GM21526 (cell line): ENCODE data around the gene TMEM184A.

Source experiments
- ATAC-seq: cut with Tn5 transposase; IDR thresholded peaks from one replicate; pipeline ENCODE4 v1.9.1; 2021; ENCODE audit warnings: moderate library complexity; ENCODE audit not compliant: unreplicated experiment, low FRiP score

Gene TMEM184A

DNA sequence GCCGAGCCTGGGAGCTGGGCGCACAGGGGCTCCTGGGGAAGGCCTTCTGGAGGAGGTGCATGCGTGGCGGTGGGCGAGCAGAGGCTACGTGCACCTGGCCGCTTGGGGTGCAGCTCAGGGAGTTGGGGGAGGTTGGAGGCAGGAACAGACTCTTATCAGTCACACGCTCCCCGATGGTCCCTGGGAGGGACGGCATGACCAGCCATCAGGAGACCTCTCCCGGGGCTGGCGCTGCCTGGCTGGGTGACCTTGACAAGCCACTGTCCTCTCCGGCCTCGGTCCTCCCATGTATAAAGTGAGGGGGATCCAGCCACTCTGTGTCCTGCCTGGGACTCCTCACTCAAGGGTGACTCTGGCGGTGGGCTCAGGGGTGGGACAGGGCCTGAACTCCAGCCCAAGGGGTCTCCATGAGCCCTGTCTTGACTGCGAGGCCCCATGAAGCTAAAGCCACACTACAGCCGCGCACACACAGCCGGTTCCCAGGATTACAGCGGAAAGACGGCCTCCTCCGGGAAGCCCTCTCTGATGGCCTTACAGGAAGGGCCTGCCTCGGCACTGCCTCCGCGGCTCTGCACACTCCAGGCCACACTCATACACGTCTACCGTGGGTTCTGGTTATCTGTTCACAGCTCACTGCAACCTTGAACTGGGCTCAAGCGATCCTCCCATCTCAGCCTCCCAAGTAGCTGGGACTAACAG, 2.3 kb downstream of the TMEM184A start:
- ATAC-seq, result no peak

DNA sequence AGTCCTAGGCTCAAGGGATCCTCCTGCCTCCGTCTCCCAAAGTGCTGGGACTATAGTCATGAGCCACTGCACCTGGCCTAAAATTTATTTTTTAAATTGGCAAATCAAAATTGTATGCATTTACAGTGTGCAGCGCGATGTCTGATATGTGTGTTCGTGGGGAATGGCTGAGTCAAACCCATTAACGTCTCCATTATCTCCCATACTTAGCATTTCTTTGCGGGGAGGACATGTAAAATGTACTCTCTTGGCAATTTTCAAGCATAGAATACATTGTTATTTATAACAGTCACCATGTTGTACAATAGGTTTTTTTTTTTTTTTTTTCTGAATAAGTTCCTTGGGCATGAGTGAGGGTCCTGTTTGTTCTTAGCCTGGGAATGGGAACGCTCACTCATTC, 3.8 kb downstream of the TMEM184A start:
- ATAC-seq, result no peak

DNA sequence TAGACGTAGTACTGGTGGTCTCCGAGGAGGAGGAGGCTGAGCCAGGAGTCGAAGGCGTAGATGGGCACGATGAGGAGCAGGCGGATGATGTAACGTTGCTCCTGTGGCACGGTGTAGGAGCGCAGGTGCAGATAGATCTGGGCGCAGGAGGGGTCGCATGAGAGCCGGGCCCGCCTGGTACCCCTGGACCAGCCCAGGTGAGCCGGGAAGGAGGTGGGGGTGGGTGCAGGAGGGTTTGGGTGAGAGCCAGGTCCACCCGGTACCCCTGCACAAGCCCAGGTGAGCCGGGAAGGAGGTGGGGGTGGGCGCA, 5.2 kb downstream of the TMEM184A start:
- ATAC-seq, result no peak

DNA sequence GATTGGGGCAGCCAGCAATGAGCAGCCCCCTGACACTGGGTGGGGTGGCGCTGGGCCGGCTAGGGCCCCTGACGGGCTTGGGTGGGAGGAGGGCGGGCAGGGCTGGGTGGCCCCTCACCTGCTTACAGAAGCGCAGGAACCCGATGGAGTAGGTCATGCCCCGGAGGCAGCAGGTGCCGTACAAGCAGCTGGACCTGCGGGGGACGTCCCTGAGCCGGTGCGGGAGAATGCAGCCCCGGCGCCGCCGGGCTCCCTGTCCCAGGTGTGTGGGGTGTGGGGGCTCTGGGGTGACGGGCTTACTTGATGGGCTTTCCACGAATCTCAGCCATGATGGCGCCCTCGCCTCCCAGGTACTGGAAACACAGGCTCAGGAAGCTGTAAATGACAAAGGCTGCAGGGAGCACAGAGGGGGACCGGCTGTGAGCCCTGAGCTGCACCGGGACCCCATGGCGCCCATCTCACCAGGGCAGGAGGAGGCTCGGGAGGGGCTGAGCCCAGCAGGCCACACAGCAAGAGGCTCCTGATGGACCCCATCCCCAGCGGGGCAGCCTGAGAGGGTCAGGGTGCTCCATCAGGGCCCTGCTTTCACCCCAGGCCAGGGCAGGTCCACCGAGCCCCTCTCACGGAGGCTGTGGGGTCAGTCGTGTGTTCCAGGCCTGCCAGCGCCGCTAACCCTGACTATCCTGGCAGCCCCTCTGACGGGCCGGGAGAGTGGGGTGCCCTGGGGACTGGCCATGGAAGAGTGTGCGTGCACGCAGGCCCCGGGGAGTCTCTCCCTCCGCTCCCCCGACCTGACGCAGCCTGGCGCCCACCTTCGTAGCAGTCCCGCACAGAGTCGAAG, 5.8 kb downstream of the TMEM184A start:
- no peak for ATAC-seq

DNA sequence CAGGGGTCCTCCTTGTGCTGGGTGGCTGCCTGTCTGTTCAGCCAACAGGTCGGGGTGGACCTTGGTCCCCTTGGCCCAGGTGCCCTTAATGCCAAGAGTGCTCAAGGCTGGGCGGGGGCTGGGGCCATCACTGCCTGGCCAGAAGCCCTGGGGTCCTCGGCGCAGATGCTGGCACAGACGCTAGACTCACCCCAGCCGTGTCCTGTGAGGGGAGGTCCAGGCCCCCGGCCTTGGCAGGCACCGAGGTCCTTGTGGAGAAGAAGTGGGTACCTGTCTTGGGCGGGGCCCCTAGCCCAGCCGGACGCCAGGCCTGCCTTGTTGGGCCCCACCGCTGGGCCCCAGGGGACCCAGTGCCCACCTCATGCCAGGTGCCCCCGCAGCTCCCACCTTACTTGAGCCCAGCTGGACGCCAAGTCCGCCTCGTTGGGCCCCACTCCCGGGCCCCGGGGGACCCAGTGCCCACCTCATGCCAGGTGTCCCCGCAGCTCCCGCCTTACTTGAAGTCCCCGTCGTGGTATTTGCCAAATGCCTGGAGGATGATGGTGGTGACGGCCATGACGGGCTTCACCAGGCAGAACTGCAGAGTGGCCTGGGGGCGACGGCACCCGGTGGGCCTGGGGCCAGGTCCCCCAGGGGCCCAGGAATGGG, 6.5 kb downstream of the TMEM184A start:
- no peak for ATAC-seq

DNA sequence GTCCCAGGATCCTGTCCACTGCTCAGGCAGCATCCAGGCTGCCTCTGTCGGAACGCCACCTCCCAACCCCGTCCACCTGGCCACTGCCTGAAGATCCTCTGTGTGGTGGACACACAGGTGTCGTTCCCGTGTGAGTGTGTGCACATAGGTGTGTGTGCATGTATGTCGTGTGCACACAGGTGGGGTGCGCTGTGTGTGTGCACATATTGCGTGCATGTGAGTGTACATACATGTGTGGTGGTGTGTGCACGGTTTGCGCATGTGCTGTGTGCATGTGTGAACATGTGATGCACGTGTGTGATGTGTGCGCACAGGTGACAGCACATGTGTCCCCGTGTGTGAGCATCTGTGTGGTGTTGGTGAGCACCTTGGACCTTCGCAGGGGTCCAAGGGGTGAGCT, 7.1 kb downstream of the TMEM184A start:
- no peak for ATAC-seq

DNA sequence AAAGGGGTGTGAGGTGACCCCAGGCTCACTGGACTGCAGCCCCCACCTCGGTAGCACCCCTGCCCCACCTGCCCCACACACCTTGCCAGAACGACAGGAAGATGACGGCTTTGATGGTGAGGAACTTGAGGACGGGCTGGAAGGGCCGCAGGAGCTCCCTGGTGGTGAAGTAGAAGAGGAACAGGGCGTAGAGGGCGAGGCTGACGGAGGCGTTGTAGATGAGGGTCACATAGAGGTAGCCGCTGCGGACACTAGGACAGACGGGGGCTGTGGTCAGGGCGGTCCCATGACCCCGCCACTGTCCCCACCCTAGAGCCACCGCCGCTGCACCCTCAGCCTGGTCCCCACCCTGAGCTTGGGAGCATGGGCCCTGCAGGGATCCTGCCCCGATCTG, 7.6 kb downstream of the TMEM184A start:
- no peak for ATAC-seq

DNA sequence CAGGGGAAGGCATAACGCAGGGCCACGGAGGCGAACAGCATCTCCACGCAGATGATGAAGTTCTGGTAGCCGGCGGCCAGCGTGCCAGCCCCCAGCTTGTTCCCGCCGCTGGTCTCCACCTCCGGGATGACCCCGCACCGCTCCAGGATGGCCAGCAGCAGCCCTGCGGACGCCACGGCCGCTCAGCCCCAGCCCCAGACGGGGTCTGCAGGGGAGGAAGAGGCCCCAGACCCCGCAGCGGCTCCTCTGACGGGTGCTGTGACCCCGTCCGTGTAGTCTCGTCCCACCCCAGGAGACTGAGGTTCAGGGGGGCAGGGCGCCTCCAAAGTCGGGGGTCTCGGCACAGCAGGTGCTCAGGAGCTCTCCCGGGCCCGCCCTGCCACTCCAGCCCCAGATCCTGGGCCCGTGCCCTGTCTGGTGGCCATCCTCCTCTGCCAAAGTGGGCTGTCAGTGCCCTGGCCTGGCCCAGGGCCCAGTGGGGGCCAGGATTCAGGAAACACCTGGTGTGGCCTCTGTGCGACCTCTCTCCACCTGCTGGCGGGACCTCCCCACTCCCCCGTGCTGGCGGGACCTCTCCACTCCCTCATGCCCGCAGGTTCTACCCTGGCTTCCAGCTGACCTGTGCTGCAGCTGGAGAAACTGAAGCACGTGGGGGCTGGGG, 8.1 kb downstream of the TMEM184A start:
- ATAC-seq, result no peak

DNA sequence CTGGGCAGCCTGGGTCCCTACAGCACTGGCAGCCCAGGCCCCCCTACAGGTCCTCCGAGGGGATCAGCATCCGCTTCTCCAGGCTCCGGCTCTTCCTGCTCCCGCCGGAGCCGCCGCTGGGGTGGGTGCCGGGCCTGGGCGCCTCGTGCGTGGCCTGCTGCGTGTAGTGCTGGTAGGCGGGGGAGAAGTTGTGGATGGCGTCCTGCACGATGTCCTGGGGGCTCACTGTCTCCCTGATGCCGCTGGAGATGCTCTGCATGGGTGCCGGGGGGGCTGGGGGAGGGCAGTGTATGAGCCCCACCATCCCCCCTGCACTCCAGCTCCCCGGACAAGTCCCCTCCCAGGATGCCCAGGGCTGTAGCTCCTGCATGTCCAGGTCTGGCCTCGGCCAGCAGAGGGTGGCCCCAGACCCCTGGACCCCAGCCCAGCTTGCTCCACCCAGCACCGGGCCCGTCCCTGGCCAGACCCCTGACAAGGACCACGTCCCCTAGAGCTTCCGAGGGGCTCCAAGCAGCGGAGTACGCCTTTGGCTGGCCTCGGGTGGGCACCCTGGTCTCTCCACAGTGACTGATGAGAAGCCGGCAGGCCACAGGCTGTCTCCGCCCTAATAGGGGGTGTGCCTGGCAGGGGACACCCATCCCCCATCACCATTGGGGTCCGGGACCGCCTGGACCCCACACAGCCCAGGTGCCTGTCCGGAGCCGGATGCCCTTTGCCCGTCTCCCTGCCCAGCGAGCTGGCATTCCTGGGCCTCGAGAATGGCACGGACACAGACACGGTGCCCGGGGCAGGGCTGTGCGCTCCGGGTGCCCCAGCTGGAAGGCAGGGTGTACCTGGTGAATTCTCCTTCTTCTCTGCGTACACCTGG, 8.9 kb downstream of the TMEM184A start:
- no peak for ATAC-seq

DNA sequence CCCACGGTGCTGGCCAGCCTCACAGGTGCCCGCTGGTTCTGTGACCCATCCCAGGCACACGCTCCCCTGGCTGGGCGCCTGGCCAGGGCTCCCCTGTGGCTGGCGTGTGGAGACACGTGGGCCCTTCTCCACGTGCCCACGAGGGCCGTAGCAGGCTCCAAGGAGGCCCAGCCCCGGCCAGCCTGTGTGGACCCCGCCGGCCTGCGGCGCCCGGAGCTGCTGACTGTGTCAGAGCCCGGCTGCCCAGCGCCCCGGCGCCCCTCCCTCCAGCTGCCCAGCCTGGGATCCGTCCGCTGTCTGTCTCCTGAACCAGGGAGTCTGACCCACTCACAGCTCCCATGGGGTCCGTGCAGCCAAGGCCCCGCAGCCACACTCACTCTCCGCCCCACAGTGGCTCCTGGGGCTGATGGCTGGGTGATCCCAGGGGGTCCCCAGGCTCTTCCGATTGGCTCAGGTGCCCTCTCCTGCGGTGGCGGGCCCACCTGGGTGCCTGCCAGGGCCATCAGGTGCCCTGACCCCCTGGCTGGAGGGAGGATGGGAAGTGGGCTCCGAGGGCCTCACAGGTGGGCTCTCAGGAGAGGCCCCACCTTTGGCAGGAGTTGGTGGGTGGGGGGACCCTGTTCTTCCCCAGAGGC, 9.6 kb downstream of the TMEM184A start:
- no peak for ATAC-seq

DNA sequence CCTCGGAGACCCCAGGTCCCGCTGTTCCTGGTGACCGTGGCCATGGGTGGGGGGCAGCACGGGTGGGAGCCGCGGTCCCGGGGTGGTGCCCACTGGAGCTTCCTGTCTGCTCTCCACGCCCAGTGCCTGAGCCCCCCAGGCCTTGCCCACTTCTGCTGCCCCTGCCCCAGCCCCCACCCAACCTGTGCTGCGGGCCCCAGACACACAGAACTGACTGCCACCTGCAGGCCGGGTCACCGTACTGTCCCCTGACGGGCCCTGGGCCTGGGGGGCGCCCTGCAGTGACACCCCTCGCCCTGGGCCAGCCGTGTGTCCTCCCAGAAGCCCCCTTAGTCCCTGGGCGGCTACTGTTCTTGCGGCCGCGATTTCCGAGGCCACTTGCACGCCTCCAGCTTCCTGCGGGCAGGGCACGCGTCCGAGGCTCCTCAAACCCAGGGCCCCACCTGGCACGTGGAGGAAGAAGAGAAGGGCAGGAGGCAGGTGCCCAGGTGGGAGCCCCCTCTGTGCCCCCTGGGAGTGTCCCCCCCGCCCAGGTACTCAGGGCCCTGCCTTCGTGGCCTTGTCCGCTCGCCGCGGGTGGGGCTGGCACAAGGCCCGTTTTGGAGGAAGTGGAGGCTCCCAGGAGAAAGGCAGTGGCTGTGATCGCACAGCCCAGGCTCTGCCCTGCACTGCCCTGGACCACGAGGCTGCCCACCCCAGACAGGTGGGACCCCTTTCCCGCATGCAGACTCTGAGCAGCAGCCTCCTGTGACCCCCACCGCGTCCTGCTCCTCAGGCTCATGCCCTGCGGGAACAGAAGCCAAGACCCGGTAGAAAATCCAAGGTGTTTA, 10.4 kb downstream of the TMEM184A start:
- no peak for ATAC-seq

DNA sequence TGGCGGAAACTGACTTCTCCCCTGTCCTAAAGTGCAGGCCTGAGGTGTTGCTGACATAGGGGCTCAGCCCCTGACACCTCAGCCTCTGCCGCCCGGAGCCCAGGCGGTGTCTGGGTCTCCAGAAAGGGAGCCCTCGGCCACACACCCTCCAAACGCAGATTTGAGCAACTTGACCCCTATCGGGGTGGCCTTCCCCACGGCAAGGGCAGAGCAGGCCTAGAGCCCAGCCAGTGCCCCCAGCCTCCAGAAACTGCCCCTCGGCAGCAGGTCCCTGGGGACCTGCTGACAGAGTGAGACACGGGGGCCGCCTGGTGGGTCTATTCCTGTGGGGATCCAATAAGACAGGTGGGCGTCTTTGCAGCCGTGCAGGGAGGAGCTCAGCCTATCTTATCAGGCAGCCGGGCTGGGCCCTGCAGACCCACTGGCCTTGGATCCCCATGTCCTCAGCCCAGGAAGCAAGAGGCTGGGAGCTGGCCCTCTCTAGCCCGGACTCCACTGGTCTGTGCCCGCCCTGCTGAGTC, 11.0 kb downstream of the TMEM184A start:
- ATAC-seq, result no peak

DNA sequence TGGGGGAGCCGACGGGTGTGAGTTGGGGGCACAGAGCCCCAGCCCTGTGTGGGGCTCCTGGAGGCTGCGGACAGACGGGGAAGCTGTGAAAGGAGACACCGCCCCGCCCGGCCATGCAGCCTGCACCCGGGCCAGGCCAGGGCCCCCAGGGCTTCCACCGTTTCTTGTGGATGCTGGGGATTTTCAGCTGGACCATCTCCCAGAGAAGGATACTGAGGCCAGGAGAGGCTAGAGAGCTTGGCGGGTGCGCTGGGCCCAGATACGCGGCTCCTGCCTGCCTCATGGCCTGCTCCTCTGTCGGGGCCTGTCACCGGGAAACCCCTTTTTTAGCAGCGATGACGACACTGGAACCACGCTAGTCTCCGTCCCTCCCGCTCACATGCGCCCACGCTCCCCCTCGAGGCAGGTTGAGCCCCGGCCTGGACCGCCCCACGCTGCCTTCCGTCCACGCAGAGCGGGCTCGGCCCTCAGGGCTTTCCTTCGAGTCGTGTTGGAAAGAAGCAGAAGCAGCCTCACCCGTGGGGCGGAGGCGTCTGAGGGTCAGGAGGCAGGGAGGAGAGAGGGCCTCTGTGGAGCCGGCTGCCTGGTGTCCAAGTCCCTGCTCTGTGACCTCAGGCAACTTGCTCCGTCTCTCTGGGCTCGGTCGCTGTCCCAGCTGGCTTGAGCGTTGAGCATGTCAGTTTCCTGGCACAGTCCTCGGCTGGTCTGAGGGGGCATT, 11.7 kb downstream of the TMEM184A start:
- no peak for ATAC-seq

DNA sequence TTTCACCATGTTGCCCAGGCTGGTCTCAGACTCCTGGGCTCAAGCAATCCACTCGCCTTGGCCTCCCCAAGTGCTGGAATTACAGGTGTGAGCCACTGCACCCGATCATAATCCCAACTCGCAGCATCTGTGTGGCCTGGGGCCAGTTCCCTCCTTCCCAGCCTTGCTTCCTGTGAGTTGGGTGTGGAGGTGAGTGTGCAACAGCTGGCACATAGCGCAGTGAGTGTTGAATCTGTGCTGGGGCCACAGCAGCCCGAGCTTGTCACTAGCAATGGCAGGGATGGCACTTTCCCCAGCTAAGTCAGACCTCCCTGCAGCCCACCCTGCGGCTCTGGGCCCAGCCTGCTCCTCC, 12.2 kb downstream of the TMEM184A start:
- no peak for ATAC-seq

DNA sequence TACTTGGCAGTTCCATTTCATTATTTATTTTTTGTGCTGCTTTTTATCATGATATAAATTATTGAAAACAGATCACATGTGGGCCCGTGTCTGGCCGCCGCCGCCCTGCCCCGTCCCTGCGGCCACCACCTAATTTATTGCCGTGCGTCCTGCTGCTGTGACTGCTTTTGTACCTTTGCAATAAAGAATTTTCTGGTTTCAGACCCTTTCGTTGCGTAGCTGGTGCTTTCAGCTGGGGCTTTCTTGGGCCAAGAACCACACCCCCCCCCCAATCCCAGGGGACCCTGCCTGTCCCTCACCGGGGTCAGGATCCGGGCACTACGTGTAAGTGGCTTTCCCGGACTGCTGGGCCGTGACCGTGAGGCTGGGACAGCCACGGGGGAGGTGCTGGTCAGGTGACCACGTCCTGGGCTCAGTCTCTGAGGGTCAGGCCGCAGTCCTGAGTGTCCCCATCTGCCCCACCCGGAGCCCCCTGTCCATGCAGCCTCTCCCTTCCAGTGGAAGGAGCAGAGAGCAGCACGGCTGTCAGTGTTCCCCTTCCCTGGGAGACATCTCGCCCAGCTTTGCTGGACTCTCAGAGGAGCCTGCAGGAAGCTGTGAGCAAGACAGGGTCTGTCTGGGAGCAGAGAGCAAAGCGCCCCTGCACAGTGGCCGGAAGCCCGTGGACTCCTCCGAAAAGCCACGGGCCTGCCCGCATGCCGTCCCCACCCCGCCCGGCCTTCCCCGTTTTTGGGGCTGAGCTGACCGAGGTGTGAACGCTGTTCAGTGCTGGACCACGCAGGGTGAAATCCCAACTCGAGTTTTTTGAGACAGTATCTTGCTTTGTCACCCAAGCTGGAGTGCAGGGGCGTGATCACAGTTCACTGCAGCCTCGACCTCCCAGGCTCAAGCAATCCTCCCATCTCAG, 12.9 kb downstream of the TMEM184A start:
- ATAC-seq, result no peak

DNA sequence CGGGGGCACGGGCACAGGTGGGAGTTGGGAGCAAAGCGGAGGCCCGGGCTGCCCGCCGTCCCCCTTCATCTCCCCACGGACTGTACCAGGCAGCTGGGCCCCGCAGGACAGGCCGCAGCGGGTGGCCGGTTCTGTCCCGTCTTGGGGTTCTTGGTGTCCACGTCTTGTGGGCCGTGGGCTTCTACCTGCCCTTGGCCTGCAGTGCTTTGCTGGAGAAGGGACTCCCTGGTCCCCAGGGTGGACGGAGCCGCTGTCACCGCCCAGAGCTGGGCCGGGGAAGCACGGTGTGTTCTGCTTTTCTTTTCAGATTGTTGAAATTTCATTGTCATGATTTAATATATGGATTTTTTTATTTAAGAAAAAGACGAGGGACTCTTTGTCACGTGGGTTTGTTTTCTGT, 13.7 kb downstream of the TMEM184A start:
- no peak for ATAC-seq

DNA sequence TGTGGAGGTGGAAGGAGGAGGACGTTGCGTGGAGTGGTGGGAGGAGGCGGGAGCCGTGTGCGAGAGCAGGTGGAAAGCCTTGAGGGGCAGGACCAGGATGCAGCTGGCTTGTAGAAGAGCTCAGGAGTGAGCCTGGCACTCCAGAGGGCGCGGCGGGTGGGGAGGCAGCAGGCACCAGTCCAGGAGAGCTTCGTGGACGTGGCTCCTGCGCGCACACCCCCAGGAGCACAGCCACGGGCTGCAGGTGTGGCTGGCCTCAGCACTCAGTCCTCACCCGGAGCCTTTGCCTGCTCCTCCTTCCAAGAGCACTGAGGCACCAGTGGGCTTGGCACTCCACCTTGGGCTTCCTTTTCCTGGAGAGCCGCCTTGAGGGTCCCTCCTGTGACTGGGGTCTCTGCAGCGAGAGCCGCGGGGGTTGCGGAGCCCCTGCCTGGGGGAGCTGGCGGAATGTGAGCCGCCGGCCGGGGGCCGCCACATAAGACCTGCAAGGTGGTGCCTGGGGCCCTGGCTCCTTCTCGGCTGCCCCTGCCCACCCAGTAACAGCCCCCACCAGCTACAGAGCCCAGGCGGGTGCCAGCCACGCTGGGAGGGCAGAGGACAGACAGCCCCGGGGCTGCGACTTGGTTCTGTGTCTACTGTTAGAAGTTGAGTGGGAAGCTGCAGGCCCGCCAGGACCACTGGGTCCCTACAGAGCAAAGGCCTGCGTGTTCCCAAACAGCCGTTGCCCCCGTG, 14.4 kb downstream of the TMEM184A start:
- ATAC-seq, result no peak
